GM19463 (cell line): Measurements from ENCODE around the gene CHRNB4.

Experiments
- ATAC-seq: cut with Tn5 transposase; IDR thresholded peaks from one replicate; pipeline ENCODE4 v1.9.1; 2021; ENCODE audit warnings: mild to moderate bottlenecking, moderate library complexity; ENCODE audit not compliant: unreplicated experiment

Gene CHRNB4

GRCh38 chr15:78634210-78635145, 6.5 kb downstream of the CHRNB4 start:
- ATAC-seq: no peak

DNA sequence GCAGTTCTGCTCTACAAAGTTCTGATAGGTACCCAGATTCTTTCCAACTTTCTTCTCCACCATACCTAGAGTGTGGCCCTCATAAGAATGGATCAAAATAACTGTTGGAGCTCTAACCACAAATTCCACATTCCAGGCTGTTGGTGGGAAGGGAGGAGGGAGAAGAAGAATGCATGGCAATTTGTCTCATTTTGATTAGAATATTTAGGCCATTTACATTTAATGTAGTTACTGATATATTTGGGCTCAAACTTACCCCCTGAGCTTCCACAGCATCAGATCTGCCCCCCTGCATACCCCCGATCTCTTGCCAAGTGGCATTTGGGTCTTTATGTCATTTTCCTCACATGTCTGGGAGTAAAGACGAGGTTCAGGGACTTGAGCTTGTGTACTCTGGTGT, 7.7 kb downstream of the CHRNB4 start:
- ATAC-seq: no peak

- ATAC-seq: no peak
Observed at GRCh38 chr15:78630886-78631633, 9.9 kb downstream of the CHRNB4 start.

- ATAC-seq: no peak
Observed at GRCh38 chr15:78629716-78630065, 11.3 kb downstream of the CHRNB4 start.

DNA sequence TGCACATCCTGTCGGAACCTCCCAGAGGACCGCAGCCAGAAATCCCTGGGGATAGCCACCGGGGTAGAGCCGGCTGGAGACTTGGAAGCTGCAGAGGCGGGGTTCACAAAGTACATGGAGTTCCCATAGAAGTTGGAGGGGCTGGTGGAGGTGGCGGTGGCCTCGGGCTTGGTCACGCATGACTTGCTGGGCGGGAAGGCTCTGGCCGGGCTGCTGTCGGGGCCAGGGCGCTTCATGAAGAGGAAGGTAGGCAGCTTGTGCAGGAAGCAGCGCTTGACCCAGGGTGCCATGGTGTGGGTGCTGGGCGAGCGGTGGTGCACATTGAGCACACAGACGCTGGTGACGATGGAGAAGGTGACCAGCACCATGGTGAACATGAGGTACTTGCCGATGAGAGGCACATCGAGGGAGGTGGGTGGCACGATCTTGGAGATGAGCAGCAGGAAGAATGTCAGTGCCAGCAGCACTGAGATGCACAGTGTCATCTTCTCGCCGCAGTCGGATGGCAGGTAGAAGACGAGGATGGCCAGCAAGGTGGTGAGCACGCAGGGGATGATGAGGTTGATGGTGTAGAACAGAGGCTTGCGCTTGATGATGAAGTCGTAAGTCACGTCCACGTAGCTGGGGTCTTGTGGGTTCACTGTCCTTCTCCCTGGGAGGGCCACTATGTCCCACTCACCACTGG, 11.8 kb downstream of the CHRNB4 start:
- no peak for ATAC-seq

- no peak for ATAC-seq
Observed at GRCh38 chr15:78628227-78628626, 12.8 kb downstream of the CHRNB4 start.

DNA sequence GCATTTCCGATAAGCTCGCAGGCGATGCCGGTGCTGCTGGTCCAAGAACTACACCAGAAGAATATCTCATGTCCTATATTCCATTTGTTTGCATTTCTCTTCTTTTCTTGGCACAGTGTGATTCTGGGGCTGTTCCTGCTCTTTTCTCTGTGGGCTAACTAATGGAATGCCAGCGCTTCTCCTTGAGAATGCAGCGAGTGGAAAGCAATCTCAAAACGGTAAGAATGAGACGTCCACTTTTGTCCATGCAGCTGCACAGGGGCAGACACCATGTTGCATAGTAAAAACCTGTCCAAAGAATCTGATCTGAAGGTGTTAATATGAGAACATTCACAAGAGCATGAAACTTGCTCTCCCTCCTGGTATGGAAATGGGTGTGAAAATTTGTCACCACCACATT, 13.7 kb downstream of the CHRNB4 start:
- no peak for ATAC-seq

DNA sequence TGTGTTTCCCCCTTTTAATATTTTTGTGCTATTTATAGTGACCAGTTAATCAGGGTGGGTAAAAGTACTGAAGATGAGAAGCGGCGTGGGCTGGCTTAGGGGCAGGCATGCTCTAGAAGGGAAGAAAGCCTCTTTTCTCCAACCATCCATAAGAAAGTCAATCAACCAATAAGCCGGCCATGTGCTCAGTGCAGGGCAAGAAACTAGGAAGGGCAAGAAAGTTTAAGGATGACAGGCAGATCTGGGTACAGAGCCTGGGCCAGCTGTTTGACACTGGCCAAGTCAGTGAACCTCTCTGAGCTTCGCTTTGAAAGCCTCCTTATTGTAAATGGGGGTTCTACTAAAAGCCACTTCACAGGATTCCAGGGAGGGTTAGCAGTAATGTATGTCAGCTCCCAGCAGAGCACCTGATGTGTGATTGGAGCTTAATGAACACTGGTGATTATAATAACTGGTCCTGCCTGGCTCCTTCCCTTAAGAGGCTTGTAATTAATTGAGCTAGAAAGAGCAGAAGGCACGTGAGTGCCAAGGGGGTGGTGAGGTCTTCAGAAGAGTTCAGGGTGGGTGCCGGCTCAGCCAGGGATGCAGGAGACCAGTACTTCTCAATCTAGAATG, 14.5 kb downstream of the CHRNB4 start:
- no peak for ATAC-seq

DNA sequence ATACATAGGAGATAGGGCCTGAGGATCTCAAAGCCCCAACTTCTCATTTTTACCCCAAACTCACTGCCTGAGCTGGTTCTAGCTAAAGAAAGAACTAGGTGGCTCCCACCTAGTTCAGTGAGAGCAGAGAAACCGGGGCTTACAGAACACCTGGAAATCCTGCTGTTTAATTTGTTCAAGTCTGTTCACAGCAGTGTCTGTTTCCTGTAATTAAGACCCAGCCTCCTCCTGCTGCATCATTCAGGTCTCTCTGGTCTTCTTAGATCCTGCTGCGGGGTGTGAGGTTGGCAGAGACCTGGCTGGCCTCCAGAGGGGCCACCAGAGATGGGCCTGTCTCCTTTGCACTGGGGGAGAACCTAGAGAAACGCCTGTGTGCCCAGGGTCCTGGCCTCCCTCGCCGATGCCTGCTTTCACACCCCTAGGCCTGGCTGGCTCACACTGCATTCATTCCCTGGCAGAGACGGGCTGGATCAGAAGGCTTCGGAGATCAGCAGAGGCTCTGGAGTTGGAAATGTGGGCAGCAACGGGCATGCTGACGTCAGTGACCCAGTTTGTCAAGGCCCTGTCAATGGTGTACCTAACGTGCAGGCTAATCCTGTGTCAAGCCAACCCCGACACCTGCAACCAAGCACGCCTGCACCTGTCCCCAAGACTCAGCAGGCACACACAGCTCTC, 15.3 kb downstream of the CHRNB4 start:
- no peak for ATAC-seq

GRCh38 chr15:78624651-78625590, 16.1 kb downstream of the CHRNB4 start:
- no peak for ATAC-seq

GRCh38 chr15:78623786-78624497, 17.1 kb downstream of the CHRNB4 start:
- ATAC-seq: no peak

DNA sequence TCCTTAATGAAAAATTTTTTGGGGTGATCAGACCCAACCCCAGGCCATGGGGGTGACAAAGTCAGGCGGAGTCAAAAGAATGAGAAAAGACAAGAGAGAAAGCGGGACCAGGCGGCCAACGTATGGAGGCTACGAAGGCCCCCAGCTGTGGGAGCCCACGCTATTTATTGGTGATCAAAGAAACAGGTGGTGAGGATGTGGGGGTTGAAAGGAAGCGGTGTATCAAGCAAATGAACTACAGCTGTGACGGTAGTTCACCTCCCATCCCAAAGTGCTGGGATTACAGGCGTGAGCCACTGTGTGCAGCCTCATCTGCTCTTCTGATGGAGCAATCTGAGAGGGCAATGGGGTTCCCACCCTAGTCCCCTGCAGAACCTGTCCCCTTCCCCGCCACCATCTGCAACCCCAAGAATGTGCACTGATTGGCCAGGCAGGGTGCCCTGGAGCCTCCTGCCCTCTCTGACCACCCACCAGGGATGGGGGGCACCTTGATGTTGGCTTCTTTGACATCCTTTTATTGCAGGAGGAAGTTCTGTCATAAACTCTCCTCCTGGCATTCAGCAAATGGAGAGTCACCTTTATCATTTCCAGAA, 19.1 kb downstream of the CHRNB4 start:
- no peak for ATAC-seq

DNA sequence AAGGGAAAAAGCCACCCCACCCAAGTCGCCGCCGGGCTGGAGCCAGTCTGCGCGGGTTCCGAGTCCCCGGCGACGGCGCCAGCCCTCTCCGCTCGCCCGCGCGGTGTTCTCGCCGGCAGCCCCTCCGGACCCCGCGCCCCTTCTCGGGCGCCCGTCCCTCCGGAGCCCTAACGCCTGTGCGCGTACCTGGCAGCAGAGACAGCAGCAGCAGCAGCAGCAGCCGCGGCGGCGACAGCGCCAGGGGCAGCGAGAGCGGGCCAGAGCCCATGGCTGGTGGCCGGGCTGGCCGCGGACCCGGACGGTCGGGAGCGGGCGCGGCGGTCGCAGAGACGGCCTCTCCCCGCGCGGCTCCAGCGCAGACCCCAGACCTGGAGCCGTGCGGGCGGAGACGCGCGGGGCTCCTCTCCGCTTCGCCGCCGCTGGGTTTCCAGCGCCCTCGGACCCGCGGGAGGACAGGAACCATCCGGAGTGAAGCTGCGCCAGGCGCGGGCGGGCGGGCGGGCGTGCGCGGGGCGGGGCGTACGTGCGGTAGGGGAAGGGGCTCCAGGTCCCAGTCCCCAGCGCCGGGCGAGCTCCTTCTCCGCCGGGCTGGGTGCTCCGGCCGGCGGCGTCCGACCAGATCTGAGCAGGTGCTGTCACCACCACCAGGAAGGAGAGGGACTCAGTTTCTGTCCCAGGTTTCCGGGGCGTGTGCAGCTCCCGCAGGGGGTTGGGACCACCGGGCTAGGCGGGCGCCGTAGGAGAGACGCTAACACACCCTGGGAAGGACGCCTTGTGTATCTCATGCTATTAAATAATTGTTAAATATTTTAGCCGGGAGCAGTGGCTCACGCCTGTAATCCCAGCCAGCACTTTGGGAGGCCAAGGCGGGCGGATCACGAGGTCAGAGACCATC, 20.2 kb downstream of the CHRNB4 start, which contains the start of gene CHRNA3:
TSS of gene CHRNA3 (minus strand) at position 470 of the 895 bp plus-strand sequence. CDS start at position 268, 202 bp downstream.
- ATAC-seq: no peak

- ATAC-seq: no peak
Observed at GRCh38 chr15:78620021-78620526, 20.9 kb downstream of the CHRNB4 start.

GRCh38 chr15:78619022-78619950, 21.7 kb downstream of the CHRNB4 start:
- ATAC-seq: no peak

DNA sequence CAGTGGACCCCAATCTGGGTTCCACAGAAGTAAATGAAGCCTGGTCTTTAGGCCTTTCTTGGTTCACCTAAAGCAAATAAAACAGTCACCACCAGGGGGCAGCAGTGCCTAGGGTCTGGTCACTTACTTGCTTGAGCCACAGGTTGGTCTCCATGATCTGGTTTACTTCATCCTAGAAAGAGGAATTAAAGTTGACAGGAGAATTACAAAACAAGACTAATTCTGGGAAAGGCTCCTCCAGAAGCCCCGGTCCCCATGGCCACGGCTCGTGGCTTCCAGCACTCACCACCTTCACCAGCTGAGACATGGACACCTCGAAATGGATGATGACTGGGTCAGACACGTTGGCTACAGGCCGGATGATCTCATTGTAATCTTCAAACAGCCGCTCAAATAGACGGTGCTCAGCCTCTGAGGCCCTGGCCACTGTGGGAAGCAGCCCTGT, 22.5 kb downstream of the CHRNB4 start:
- ATAC-seq: no peak
